GM21576 (cell line): Measurements from ENCODE around the gene LHX3.

Experiments used
- ATAC-seq: cut with Tn5 transposase; IDR thresholded peaks from one replicate; pipeline ENCODE4 v1.9.1; 2021; ENCODE audit warnings: mild to moderate bottlenecking, moderate library complexity; ENCODE audit not compliant: unreplicated experiment

LHX3 gene

GRCh38 chr9:136228107-136228875 lies 23.4 kb upstream of the LHX3 start:
- no peak for ATAC-seq

- no peak for ATAC-seq
These were observed 21.9 kb upstream of the LHX3 start for GRCh38 chr9:136226680-136227407.

GRCh38 chr9:136225748-136226679 lies 21.1 kb upstream of the LHX3 start:
- ATAC-seq = peak; percentile 64

- ATAC-seq = peak; percentile 43
These were observed 20.4 kb upstream of the LHX3 start for GRCh38 chr9:136225366-136225747.

- no peak for ATAC-seq
These were observed 19.1 kb upstream of the LHX3 start for GRCh38 chr9:136223871-136224640.

- no peak for ATAC-seq
These were observed 18.0 kb upstream of the LHX3 start for GRCh38 chr9:136222906-136223285.

GRCh38 chr9:136222166-136222905 lies 17.4 kb upstream of the LHX3 start:
- ATAC-seq = no peak

- no peak for ATAC-seq
These were observed 15.2 kb upstream of the LHX3 start for GRCh38 chr9:136220017-136220729.

GRCh38 chr9:136219276-136219675 lies 14.3 kb upstream of the LHX3 start:
- no peak for ATAC-seq

GRCh38 chr9:136218673-136219072 lies 13.7 kb upstream of the LHX3 start:
- no peak for ATAC-seq

GRCh38 chr9:136218271-136218670 lies 13.3 kb upstream of the LHX3 start:
- no peak for ATAC-seq

- ATAC-seq = no peak
These were observed 11.8 kb upstream of the LHX3 start for GRCh38 chr9:136216541-136217244.

- no peak for ATAC-seq
These were observed 8.8 kb upstream of the LHX3 start for GRCh38 chr9:136213733-136214132.

- ATAC-seq = no peak
These were observed 7.5 kb upstream of the LHX3 start for GRCh38 chr9:136212345-136212950.

GRCh38 chr9:136211441-136212344 lies 6.8 kb upstream of the LHX3 start:
- ATAC-seq = no peak

GRCh38 chr9:136211006-136211405 lies 6.1 kb upstream of the LHX3 start:
- no peak for ATAC-seq

GRCh38 chr9:136210276-136210675 lies 5.3 kb upstream of the LHX3 start:
- ATAC-seq = no peak
